ENCODE data around the gene RALGDS.

GRCh38 chr9:133142684-133143622 lies 21.9 kb upstream of the RALGDS start:
- TF ChIP-seq, protein P1, sequence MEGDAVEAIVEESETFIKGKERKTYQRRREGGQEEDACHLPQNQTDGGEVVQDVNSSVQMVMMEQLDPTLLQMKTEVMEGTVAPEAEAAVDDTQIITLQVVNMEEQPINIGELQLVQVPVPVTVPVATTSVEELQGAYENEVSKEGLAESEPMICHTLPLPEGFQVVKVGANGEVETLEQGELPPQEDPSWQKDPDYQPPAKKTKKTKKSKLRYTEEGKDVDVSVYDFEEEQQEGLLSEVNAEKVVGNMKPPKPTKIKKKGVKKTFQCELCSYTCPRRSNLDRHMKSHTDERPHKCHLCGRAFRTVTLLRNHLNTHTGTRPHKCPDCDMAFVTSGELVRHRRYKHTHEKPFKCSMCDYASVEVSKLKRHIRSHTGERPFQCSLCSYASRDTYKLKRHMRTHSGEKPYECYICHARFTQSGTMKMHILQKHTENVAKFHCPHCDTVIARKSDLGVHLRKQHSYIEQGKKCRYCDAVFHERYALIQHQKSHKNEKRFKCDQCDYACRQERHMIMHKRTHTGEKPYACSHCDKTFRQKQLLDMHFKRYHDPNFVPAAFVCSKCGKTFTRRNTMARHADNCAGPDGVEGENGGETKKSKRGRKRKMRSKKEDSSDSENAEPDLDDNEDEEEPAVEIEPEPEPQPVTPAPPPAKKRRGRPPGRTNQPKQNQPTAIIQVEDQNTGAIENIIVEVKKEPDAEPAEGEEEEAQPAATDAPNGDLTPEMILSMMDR (conservative IDR thresholded peaks at IDR 0.05; ENCODE audit: low read depth, low read length), result no peak
- TF ChIP-seq EZH2 (IDR thresholded peaks at IDR 0.05; ENCODE audit: borderline replicate concordance, low read depth, low read length, poor library complexity, severe bottlenecking), result no peak

All from A673 (cell line).